ENCODE results near the gene TMEM236. TPM values are rescaled to one million over a fixed set of nuclear protein-coding genes. Genes with fewer than 3 reads are reported as not detected.
A peak's percentile ranks its signal among the peaks of the same experiment; 100 is the strongest.

TMEM236 gene
- total RNA-seq, 1 donor from 2014 or later, result 0.43 TPM

DNA sequence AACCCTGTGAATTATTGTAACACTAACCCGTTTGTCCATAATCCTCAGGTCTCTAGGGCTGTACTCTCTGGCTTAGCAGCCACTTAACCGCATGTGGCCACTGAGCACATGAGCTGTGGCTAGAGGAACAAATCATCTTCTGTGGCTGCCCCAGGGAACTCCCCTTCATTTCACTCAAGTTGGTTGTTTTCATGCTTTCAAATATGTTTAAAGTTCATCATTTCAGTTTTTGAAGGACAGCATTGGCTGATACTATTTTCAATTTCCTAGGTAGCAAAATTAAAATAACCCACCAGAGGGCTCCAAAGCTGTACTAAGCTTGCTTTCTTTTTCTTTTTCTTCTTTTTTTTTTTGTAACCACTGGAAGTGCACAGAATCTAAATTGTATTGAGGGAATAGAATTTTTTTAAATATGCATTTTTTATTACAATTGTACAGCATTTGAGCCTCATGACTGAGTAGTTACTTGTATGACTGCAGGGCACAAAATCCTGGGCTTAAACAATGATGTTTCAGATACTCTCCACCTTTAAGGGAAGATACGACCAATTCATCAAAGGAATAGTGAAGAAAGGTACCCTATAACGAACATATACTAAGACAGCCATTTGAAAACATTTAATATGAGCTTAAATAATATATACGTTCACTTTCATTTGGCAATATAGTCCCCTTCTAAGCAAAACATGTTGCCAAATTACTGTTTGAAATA lies 95.7 kb downstream of the TMEM236 start:
- peak; percentile 49 for ATAC-seq (ENCODE audit: poor library complexity)
- intact Hi-C loops (cut with DNase I), result loop anchor here (5.0 kb wide), 1 partner anchor 370 kb away; no protein-coding TSS in a partner anchor
- DNase-seq, result no peak

DNA sequence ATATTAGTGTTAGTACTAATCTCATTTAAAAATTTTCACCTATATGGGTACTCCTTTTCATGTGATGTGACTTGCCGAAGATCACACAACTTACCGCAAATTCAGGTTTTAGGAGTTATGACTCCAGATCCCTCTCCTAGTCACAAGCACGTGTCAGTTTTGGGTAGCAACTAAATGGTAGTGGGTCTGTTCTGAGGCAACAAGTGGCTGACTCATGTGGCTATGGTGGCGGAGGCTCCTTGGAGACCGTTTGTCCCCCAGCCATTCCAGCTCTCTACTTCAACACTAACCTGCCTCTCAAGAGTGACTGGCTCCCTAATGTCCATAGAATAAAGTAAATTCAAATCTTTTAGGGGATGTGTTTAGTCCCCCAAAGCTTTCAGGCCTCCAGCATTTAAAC lies 96.6 kb downstream of the TMEM236 start:
- DNase-seq (no peak), ATAC-seq (ENCODE audit: poor library complexity) (no peak)
- intact Hi-C loops (cut with DNase I), result loop anchor here (5.0 kb wide), 1 partner anchor 369 kb away; no protein-coding TSS in a partner anchor

Small RNA genes lying within 50 kb of the gene (microRNA-seq; reads per million reads assigned to microRNA genes)
- gene MIR511, result 6.1 reads per million, percentile 18 among the genes with 10 or more reads in this experiment

Other genes starting within 250 kb of the TMEM236 start
- gene HACD1, start 134.8 kb upstream of the TMEM236 start, total RNA-seq, result 139 TPM
- 18.0 TPM for gene STAM, start 108.0 kb upstream of the TMEM236 start, total RNA-seq
- gene MRC1, start 57.1 kb downstream of the TMEM236 start, total RNA-seq, result 27.0 TPM
- not detected for gene SLC39A12, start 199.7 kb downstream of the TMEM236 start, total RNA-seq